GM10248 (cell line): ENCODE measurements around the gene ZNF106.

Source experiments
- CTCF ChIA-PET: fragments of 300-600 bp; sonication (Branson Sonifier 250); formaldehyde crosslinking; extraction: SDS; loops from one replicate; lab custom pipeline; 2021; ENCODE audit warnings: antibody characterized with exemption; lab: Yijun Ruan, JAX
- POLR2A ChIA-PET: fragments of 350-650 bp; sonication (Branson Sonifier 250); formaldehyde crosslinking; extraction: SDS; loops from one replicate; lab custom pipeline; 2020; ENCODE audit warnings: antibody characterized with exemption; lab: Yijun Ruan, JAX
- DNase-seq: peaks from one replicate; pipeline ENCODE4 v3.0.0; 2012; ENCODE audit errors: extremely low spot score
- TF ChIP-seq, protein P1 (sequence below): IDR thresholded peaks from 2 replicates; pipeline ENCODE4 v1.5.1; 2012; ENCODE audit warnings: mild to moderate bottlenecking, low read depth; ENCODE audit errors: extremely low read depth, missing control alignments, control extremely low read depth

The ZNF106 gene

DNA sequence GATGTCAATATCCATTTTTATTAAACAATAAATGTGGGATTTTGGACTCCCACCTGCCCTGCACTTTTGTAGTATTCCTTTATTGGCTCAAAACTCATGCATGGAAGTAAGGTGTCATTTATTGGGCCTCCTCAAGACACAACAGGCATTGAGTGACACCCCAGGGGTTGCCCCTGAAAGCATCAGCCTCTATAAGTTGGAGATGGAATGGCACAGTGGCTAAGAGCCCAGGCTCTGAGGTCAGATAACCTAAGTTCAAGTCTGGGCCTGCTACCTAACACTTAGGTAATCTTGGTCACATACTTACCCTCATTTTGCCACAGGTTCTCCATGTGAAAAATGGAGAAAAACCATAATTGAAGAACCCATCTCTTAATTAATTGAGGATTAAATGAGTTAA is 127.0 kb downstream of the ZNF106 start:
- POLR2A ChIA-PET = no interaction called here

DNA sequence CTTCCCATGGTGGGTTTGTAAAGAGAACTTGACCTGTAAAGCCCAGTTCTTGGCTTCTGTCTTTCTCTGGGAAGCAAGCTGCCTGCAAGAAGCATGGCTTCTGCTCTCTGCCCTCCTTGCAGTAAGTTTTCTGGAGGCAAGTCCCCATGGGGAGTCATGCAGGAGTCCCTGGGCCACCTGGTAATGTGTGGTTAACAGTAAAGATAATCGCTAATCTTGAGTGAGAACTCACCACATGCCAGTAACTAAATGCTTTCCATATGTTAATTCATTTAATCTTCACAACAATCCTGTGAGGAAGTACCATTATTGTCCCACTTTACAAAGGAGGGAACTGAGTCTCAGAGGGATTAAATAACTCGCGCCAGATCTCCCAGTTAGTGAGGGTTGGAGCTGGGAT is 127.5 kb downstream of the ZNF106 start:
- ChIA-PET POLR2A (no interaction called here), CTCF (no interaction called here)
- TF ChIP-seq, protein P1, sequence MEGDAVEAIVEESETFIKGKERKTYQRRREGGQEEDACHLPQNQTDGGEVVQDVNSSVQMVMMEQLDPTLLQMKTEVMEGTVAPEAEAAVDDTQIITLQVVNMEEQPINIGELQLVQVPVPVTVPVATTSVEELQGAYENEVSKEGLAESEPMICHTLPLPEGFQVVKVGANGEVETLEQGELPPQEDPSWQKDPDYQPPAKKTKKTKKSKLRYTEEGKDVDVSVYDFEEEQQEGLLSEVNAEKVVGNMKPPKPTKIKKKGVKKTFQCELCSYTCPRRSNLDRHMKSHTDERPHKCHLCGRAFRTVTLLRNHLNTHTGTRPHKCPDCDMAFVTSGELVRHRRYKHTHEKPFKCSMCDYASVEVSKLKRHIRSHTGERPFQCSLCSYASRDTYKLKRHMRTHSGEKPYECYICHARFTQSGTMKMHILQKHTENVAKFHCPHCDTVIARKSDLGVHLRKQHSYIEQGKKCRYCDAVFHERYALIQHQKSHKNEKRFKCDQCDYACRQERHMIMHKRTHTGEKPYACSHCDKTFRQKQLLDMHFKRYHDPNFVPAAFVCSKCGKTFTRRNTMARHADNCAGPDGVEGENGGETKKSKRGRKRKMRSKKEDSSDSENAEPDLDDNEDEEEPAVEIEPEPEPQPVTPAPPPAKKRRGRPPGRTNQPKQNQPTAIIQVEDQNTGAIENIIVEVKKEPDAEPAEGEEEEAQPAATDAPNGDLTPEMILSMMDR = no peak
- no peak for DNase-seq

More for the DNA sequence above, 127.0 kb downstream of the ZNF106 start:
- CTCF ChIA-PET = interaction anchor here (1.0 kb wide), 1 partner anchor 10 kb away, joined by 5 read pairs; no protein-coding TSS in a partner anchor
- TF ChIP-seq, protein P1 = no peak
- no peak for DNase-seq
